Non-pigmented ciliary epithelial cell (primary cell): ENCODE data around the gene PINK1.

Source experiments
- DNase-seq: peaks from one replicate; pipeline ENCODE4 v3.0.0-alpha.2; 2010; ENCODE audit warnings: low read depth

The PINK1 gene

DNA sequence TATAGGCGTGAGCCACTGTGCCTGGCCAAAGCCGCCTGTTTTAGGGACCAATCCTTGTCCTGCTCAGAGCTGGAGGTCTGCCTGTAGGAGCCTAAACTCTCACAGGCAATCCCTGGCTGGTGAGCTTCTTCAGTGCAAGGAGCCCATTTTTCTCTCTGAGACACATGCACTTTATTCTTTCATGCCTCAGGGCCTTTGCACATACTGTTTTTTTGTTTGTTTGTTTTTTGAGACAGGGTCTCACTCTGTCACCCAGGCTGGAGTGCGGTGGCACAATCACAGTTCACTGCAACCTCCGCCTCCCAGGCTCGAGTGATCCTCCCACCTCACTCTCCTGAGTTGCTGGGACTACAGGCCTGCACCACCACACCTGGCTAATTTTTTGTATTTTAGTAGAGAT, 21.6 kb upstream of the PINK1 start:
- DNase-seq, result no peak

DNA sequence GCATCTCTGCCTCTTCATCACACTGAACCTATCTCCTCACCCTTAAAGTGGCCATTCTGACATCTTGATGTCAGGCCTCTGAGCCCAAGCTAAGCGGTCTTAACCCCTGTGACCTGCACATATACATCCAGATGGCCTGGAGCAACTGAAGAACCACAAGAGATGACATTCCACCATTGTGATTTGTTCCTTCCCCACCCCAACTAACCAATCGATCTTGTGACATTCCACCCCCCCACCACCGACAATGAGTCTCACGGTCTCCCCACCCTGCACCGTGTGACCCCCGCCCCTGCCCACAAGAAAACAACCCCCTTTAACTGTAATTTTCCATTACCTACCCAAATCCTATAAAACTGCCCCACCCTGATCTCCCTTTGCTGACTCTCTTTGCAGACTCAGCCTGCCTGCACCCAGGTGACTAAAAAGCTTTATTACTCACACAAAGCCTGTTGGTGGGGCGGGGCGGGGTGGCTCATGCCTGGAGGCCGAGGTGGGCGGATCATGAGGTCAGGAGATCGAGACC, 21.0 kb upstream of the PINK1 start:
- no peak for DNase-seq

DNA sequence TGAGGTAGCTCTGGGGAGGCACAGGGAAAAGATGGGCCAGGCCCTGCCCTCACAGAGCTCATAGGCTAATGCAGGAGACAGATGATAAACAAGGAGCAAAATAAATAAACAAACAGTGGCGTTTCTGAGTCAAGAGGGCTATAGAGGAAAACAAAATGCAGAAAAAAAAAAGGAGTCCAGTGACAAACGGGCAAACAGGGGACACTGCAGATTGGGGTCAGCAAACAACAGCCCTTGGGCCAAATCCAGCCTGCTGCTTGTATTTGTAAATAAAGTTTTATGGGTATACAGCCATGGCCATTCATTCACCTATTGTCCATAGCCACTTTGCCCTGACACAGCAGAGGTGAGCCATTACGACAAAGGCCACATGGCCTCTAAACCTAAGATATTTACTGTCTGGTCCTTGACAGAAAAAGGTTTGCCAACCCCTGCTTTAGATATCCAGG, 19.1 kb upstream of the PINK1 start:
- no peak for DNase-seq

- no peak for DNase-seq
Observed at GRCh38 chr1:20615946-20616846, 17.1 kb upstream of the PINK1 start.

DNA sequence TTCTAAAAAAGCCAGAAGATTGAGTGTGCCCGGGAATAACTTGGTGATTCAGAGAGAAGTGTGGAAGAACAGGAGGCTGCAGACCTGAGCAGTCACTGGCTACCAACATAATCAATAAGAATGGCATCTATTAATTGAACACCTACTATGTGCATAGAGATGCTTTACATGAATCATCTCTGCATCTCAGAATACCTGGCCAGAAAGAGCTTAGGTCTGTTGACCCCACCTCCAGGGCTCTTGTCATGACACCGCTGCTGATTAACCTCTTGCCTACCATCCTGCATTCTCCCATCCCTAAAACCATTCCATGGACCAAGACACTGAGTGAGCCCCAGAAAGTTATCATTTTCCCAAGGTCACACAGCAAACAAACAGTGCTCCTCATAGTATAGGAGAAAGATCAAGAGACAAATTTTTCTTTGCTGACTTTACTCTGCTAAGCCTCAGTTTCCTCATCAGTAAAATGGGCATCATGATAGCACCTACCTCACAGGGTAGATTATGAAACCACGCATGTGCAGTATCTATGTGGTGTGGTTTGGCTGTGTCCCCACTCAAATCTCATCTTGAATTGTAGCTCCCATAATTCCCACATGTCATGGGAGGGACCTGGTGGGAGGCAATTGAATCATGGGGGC, 16.3 kb upstream of the PINK1 start:
- no peak for DNase-seq

GRCh38 chr1:20618550-20618949, 14.7 kb upstream of the PINK1 start:
- DNase-seq, result no peak

GRCh38 chr1:20619999-20620398, 13.3 kb upstream of the PINK1 start:
- DNase-seq, result no peak

- no peak for DNase-seq
Observed at GRCh38 chr1:20621012-20621411, 12.2 kb upstream of the PINK1 start.

- no peak for DNase-seq
Observed at GRCh38 chr1:20624709-20625108, 8.5 kb upstream of the PINK1 start.

GRCh38 chr1:20625176-20626097, 7.8 kb upstream of the PINK1 start:
- DNase-seq, result no peak

DNA sequence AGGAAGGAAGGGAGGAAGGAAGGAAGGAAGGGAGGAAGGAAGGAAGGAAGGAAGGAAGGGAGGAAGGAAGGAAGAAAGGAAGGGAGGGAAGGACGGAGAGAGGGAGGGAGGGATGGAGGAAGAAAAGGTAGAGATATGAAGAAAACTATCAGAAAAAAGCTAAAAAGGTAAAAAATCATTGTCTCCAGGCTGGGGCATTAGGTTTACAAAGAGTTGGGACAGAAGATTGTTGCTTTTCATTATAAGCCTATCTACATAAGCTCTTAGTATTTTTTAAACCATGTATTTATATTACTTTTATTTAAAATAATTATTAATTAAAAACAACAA, 7.2 kb upstream of the PINK1 start:
- DNase-seq, result no peak

GRCh38 chr1:20626524-20626923, 6.7 kb upstream of the PINK1 start:
- DNase-seq, result no peak

DNA sequence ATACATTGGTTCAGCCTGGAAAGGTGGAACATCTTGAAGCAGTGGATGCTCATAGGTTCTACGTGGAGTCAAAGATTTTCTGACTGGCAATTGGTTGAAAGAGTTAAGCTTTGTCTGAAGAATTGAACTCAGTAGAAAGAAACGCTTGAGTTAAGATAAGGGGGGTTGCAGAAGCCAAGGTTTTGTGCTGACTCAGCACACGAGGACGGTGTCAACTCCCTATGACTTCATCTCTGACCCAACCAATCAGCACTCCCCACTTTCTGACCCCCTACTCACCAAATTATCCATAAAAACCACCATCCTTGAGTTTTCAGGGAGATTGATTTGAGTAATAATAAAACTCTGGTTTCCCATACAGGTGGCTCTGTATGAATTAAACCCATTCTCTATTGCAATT, 2.5 kb upstream of the PINK1 start:
- DNase-seq, result no peak

- no peak for DNase-seq
Observed at GRCh38 chr1:20632386-20632785, 872 bp upstream of the PINK1 start.

DNA sequence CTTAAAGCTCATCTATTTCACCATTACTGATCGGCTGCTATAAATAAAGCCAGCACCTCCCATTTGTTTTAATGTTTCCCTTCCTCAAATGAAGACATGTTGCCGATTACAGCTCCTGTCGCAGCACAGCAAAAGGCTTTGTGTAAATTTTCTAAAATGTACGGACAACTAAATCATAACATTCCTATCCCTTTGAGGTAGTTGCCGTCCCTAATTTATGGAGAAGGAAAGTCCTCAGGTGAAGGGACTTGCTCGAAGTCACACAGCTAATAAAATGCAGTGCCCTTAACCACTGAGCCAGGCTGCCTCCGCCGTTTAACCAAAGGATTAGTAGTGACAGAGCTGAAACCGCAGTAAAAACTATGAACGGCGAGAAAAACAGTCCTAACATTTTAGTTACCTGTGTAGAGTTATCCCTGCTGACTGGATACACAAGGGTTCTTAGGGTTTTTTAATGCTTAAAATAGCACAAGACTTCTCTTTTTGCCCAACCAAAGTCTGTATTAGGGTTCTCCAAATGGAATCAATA, 871 bp downstream of the PINK1 start:
- DNase-seq, result no peak

DNA sequence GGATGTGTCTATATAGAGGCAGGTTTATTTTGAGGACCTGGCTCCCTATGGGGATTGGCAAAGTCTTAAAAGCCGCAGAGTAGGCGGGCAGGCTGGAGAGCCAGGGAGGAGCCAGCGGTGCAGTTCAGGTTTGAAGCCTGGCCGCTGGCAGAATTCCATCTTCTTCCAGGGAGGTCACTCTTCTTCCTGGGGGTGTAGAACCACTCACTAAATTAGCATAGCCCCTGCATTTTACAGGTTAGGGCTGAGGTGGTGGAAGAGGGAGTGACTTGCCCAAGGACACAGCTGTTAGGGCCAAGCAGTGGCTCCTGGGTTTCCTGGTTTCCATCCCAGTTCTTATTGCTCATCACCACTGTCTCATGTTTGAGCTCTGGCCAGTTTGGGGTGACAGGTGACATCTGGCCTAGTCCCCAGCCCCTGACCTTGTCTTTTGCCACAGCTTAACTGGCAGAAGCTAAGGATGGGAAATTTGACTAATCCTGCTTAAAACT, 1.4 kb downstream of the PINK1 start:
- no peak for DNase-seq

DNA sequence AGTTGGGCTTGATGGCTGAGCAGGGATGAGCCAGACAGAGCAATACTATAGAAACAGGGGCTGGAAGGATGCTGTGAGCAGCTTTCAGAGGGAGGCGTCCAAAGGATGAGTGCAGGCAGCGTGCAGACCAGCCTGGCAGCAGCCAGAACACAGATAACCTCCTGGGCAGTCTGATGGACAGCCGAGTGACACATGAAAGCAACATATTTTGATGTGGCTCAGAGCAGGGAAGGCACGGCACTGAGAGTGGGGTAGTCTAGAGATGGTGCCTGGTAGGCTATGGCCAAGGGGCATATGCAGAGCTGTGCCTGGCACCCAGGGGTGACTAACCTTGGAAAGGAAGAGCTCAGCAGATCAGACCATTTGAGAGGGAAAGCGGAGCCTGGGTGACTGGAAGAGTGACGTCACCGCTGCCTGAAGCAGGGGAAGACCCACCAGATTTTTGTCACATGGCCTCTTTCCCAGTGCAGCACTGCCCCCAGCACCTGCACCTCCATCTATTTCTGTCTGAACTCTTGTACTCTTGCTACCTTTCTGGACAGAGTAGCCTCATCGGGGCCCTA, 3.6 kb downstream of the PINK1 start:
- no peak for DNase-seq

DNA sequence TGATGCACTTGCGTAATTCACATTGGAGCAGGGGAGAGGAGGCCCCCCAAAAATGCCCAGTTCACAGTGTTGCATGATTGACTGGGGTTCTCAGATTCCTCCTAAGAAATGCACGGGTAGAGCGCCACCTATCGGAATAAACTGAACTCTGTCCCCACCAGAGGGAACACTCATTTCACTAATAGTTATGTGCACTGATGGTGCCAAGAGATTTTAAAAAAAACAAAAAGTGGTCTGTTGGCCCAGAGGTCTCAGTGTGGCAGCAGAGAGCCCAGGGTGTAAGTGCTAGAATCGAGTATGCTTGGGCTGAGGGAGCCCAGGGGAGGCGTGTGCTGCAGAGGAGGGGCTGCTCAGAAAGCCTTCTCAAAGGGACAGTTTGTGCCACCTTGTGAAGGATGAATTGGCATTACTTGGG, 6.9 kb downstream of the PINK1 start:
- DNase-seq, result no peak

DNA sequence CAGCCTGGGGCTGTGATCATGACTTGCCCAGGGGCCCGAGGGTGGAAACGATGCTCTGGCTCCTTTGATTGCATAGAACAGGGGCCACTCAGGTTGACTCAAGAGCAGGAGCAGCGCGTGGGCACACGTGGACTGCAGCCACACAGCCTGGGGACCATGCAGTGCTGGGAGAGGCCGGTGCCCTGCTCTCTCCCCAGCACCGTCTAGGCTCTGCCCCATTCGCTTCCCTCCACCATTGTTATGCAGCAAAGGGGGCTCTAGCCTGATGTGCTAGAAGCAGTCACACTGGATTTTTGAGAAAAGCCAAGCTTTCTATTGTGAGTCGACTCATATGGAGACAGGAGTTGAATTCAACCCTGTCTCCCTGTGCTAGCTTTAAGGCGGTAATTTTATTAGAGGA, 8.7 kb downstream of the PINK1 start:
- DNase-seq, result no peak

- DNase-seq, result no peak
Observed at GRCh38 chr1:20643080-20643479, 9.8 kb downstream of the PINK1 start.

GRCh38 chr1:20644416-20644815, 11.2 kb downstream of the PINK1 start:
- DNase-seq, result no peak

DNA sequence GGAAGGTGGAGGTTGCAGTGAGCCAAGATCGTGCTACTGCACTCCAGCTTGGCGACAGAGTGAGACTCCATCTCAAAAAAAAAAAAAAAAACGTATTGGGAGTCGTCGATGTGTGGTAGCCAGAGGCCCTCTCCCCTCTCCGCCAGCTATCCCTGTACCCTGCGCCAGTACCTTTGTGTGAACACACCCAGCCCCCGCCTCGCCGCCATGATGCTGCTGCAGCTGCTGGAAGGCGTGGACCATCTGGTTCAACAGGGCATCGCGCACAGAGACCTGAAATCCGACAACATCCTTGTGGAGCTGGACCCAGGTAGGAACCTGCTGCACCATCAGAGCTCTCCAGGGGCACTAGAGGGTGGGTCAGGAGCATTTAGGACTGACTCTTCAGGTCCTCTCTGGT, 12.2 kb downstream of the PINK1 start:
- no peak for DNase-seq
